Ovary (tissue), 3 donors: Measurements from ENCODE around the gene UTS2R.

Source experiments
- CTCF ChIP-seq, 3 donors: fragments of 450-650 bp in 2 of 3; fragments of 200-600 bp in 1 of 3; IDR thresholded peaks; one replicate each; pipeline versions ENCODE4 v1.5.1 to v1.8.0; 2016 to 2022; ENCODE audit warnings: antibody characterized with exemption in 3 of 3, mild to moderate bottlenecking in 1 of 3
- EP300 ChIP-seq: sonication (generic); formaldehyde crosslinking; IDR thresholded peaks from one replicate; pipeline ENCODE4 v1.6.1; 2017; ENCODE audit warnings: antibody characterized with exemption
- POLR2A ChIP-seq: fragments of 450-650 bp; IDR thresholded peaks from one replicate; pipeline ENCODE4 v1.6.1; 2017; ENCODE audit warnings: antibody characterized with exemption, mild to moderate bottlenecking, moderate library complexity
- donor health status: DM: no; HTN: no; CAD: no.

GRCh38 chr17:82370471-82371332 lies 863 bp upstream of the UTS2R start:
- TF ChIP-seq EP300: no peak
- no peak for TF ChIP-seq POLR2A
- TF ChIP-seq CTCF (IDR thresholded peaks at IDR 0.05): no peak
